Endothelial cell of umbilical vein (primary cell): ENCODE results near the gene USP33. TPM values are rescaled to one million over a fixed set of nuclear protein-coding genes. Genes with fewer than 3 reads are reported as not detected.

Source experiments
- BruUV-seq: library from RNA; stranded (reverse); fragments of 400-500 nt; replicated peaks from 2 replicates; lab custom pipeline; 2021; lab: Mats Ljungman, UMichigan
- CTCF ChIA-PET: fragments of 300-600, 350-600 bp; sonication (Branson Sonifier 250); formaldehyde crosslinking; loops from one replicate; lab custom pipeline; 2021; ENCODE audit warnings: antibody characterized with exemption, inconsistent platforms; lab: Charles Lee
- POLR2A ChIA-PET: fragments of 300-600, 350-600 bp; sonication (Branson Sonifier 250); formaldehyde crosslinking; loops from one replicate; lab custom pipeline; 2021; ENCODE audit warnings: antibody characterized with exemption, inconsistent platforms; lab: Charles Lee
- DNase-seq: peaks from one replicate; pipeline ENCODE4 v3.0.0-alpha.2; 2011; ENCODE audit warnings: low read depth, low spot score
- FAIRE-seq: peaks from 2 replicates; lab custom pipeline; 2011; peaks lifted over from hg19 to GRCh38; lab: Jason Lieb, UNC
- H2AFZ ChIP-seq: 2 replicates; pipeline ENCODE4 v1.6.0; 2012; ENCODE audit warnings: low read depth, low read length, control low read depth, inconsistent platforms
- H3K27ac ChIP-seq: 2 replicates; pipeline ENCODE4 v1.5.1; 2011; ENCODE audit warnings: low read depth, mild to moderate bottlenecking, control low read depth, low read length, moderate library complexity; ENCODE audit not compliant: insufficient read depth
- H3K27me3 ChIP-seq, 2 experiments: 2 replicates each; pipeline versions ENCODE4 v1.6.0 to v1.6.1; 2011; ENCODE audit warnings: low read length in 2 of 2, mixed read lengths in 1 of 2; ENCODE audit not compliant: control insufficient read depth in 2 of 2, insufficient read depth in 2 of 2
- H3K36me3 ChIP-seq, 2 experiments: 2 replicates in 1 of 2; 3 replicates in 1 of 2; pipeline ENCODE4 v1.5.1; 2011; ENCODE audit warnings: low read length in 2 of 2, mild to moderate bottlenecking in 1 of 2, moderate library complexity in 1 of 2; ENCODE audit not compliant: control insufficient read depth in 2 of 2, insufficient read depth in 2 of 2; ENCODE audit errors: extremely low read depth in 1 of 2
- H3K4me1 ChIP-seq: 3 replicates; pipeline ENCODE4 v1.5.1; 2011; ENCODE audit warnings: mild to moderate bottlenecking, low read length; ENCODE audit not compliant: control insufficient read depth, insufficient read depth; ENCODE audit errors: extremely low read depth
- H3K4me2 ChIP-seq: 2 replicates; pipeline ENCODE4 v1.6.1; 2011; ENCODE audit warnings: low read length, control low read depth, mixed read lengths; ENCODE audit not compliant: insufficient read depth
- H3K4me3 ChIP-seq, 3 experiments: fragments of 200-600 bp in 1 of 3; sonication (generic), shearing (Covaris generic) in 1 of 3; replicated peaks in 1 of 3; 2 replicates each; pipeline ENCODE4 v1.5.1; 2011 to 2016; ENCODE audit warnings: control low read depth in 3 of 3, low read length in 3 of 3, mild to moderate bottlenecking in 2 of 3, inconsistent platforms in 1 of 3, low read depth in 1 of 3, moderate library complexity in 1 of 3; ENCODE audit not compliant: insufficient read depth in 1 of 3
- H3K79me2 ChIP-seq: 2 replicates; pipeline ENCODE4 v1.6.0; 2012; ENCODE audit warnings: low read length, inconsistent platforms; ENCODE audit not compliant: control insufficient read depth, insufficient read depth
- H3K9ac ChIP-seq: replicated peaks from 2 replicates; pipeline ENCODE3; 2011; ENCODE audit warnings: low read length, control low read depth; ENCODE audit not compliant: insufficient read depth; ENCODE audit errors: extremely low read depth
- H3K9me1 ChIP-seq: replicated peaks from 3 replicates; pipeline ENCODE4 v1.6.0; 2011; ENCODE audit warnings: mild to moderate bottlenecking, low read length; ENCODE audit not compliant: control insufficient read depth, insufficient read depth; ENCODE audit errors: extremely low read depth
- H3K9me3 ChIP-seq: replicated peaks from 2 replicates; pipeline ENCODE4 v1.5.1; 2012; ENCODE audit warnings: low read length, inconsistent platforms; ENCODE audit not compliant: control insufficient read depth, insufficient read depth
- H4K20me1 ChIP-seq: replicated peaks from 2 replicates; pipeline ENCODE3; 2011; ENCODE audit warnings: mild to moderate bottlenecking, low read length; ENCODE audit not compliant: control insufficient read depth, insufficient read depth; ENCODE audit errors: extremely low read depth
- EZH2 ChIP-seq: IDR thresholded peaks from 2 replicates; pipeline ENCODE4 v1.6.1; 2012; ENCODE audit warnings: borderline replicate concordance, low read depth, mild to moderate bottlenecking, moderate library complexity, low read length, inconsistent platforms; ENCODE audit not compliant: severe bottlenecking
- FOS ChIP-seq: IDR thresholded peaks from 2 replicates; pipeline ENCODE4 v1.6.1; 2011; ENCODE audit warnings: mild to moderate bottlenecking, low read length, moderate library complexity, borderline replicate concordance; ENCODE audit not compliant: insufficient read depth
- GATA2 ChIP-seq: IDR thresholded peaks from 2 replicates; pipeline ENCODE4 v1.7.0; 2011; ENCODE audit warnings: low read depth, mild to moderate bottlenecking, moderate library complexity, mixed read lengths, low read length; ENCODE audit not compliant: insufficient read length, insufficient read depth
- JUN ChIP-seq: IDR thresholded peaks from 2 replicates; pipeline ENCODE4 v1.6.1; 2011; ENCODE audit warnings: borderline replicate concordance, low read depth; ENCODE audit not compliant: insufficient read length, insufficient read depth
- MYC ChIP-seq: IDR thresholded peaks from one replicate; pipeline ENCODE4 v1.6.1; 2011; ENCODE audit warnings: mild to moderate bottlenecking, low read depth, low read length
- POLR2A ChIP-seq: IDR thresholded peaks from 2 replicates; pipeline ENCODE4 v1.6.1; 2012; ENCODE audit warnings: low read depth, mild to moderate bottlenecking, control low read depth, low read length
- POLR2AphosphoS5 ChIP-seq: IDR thresholded peaks from 2 replicates; pipeline ENCODE4 v1.6.1; 2012; ENCODE audit warnings: low read depth, mild to moderate bottlenecking, control low read depth, low read length, moderate library complexity; ENCODE audit not compliant: insufficient read depth
- dilution Hi-C: fragments of 300-500 bp; cut with MboI; formaldehyde crosslinking; loops from one replicate; pipeline ENCODE4 v1.15.0; 2019; ENCODE audit warnings: low sequenced_read_pairs; ENCODE audit not compliant: extremely low pct_ligation_motif_present
- intact Hi-C: fragments of 100-400 bp; cut with micrococcal nuclease; formaldehyde crosslinking; loops from one replicate; pipeline ENCODE4 v1.10.0; 2022
- polyA plus RNA-seq, 4 experiments: library from polyadenylated mRNA; depleted of rRNA in 3 of 4; stranded (reverse) in 3 of 4; unstranded in 1 of 4; fragments of >200 nt; gene quantifications; 2 replicates each; pipeline versions ENCODE4 v1.2.1 to v1.2.3, GENCODE V29; 2011 to 2012; ENCODE audit warnings: missing spikeins in 1 of 4
- total RNA-seq: library from RNA; stranded (reverse); gene quantifications from 2 replicates; pipeline ENCODE4 v1.2.3, GENCODE V29; 2021
- TF ChIP-seq, protein P1 (sequence below): IDR thresholded peaks from 2 replicates; pipeline ENCODE4 v1.6.1; 2011; ENCODE audit not compliant: insufficient read depth, insufficient read length
- TF ChIP-seq, protein P2 (sequence below), 2 donors: IDR thresholded peaks; 1 replicate in 1 of 2; 2 replicates in 1 of 2; pipeline ENCODE4 v1.5.1; 2011; ENCODE audit warnings: low read length in 2 of 2, mild to moderate bottlenecking in 2 of 2, moderate library complexity in 2 of 2, control low read depth in 1 of 2, inconsistent platforms in 1 of 2, low read depth in 1 of 2; ENCODE audit not compliant: insufficient read depth in 1 of 2; ENCODE audit errors: extremely low read depth in 1 of 2

The USP33 gene
- total and polyA plus RNA-seq, 2 donors (not counting 3 experiments of a cell fraction or from before 2014, with no cell fraction given): 22.5 to 46.4 TPM

DNA sequence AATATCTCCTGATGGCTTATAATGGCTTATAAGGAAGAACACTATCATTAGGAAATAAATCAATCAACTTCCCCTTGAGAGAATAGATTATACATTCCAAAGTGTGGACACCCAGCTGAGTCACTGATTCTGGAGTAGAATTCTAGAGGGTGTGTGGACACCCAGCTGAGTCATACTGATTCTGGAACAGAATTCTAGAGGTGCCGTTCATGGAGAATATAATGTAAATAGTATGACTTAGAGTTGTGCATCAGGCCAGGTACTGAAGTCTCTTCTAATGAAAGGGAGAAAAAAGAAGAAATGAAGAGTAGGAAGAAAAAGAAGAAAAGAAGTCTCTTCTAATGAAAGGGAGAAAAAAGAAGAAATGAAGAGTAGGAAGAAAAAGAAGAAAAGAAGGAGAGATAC is 2.4 kb upstream of the USP33 start:
- no peaks in the 10 kb centered on the region for H3K9me3 ChIP-seq
- intact Hi-C loops: no loop called here
- CTCF ChIA-PET: interaction anchor here (1.0 kb wide), 1 partner anchor 14 kb away, joined by 3 read pairs; no protein-coding TSS in a partner anchor

DNA sequence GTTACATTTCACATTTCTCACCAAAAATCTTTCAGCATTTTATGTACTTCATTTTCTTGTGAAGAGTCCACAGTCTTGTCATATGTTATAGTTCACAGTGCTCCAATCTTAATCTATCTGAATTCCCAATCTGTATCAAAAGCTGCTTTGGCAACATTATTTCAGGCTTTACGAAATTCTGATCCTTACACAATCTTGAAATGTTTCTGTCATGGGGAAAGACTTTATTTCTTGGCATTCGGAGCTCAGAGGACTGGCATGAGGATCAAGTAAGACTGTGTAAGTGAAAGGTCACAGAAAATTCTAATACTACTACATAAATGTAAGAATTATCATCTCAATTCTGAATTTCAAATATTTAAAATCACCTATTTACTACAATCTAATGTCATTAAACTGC is 2.0 kb downstream of the USP33 start:
- H2AFZ ChIP-seq: no peak overlapping the region
- no peaks in the 10 kb centered on the region for H3K9me3 ChIP-seq
- peaks cover 17% of the 10 kb centered on the region for H4K20me1 ChIP-seq
- no peak overlapping the region for H3K27ac ChIP-seq
- FAIRE-seq (no peak), DNase-seq (no peak)
- H3K36me3 ChIP-seq: no peaks in the 10 kb centered on the region
- H3K9me1 ChIP-seq: no peaks in the 10 kb centered on the region
- CTCF ChIA-PET: interaction anchor here (1.4 kb wide), 1 partner anchor 13 kb away, joined by 3 read pairs; no protein-coding TSS in a partner anchor
- TF ChIP-seq JUN (no peak), FOS (no peak), EZH2 (no peak), POLR2A (no peak), GATA2 (no peak), MYC (no peak), POLR2AphosphoS5 (no peak)
- TF ChIP-seq, protein P1, sequence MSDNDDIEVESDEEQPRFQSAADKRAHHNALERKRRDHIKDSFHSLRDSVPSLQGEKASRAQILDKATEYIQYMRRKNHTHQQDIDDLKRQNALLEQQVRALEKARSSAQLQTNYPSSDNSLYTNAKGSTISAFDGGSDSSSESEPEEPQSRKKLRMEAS: no peak
- TF ChIP-seq, protein P2, sequence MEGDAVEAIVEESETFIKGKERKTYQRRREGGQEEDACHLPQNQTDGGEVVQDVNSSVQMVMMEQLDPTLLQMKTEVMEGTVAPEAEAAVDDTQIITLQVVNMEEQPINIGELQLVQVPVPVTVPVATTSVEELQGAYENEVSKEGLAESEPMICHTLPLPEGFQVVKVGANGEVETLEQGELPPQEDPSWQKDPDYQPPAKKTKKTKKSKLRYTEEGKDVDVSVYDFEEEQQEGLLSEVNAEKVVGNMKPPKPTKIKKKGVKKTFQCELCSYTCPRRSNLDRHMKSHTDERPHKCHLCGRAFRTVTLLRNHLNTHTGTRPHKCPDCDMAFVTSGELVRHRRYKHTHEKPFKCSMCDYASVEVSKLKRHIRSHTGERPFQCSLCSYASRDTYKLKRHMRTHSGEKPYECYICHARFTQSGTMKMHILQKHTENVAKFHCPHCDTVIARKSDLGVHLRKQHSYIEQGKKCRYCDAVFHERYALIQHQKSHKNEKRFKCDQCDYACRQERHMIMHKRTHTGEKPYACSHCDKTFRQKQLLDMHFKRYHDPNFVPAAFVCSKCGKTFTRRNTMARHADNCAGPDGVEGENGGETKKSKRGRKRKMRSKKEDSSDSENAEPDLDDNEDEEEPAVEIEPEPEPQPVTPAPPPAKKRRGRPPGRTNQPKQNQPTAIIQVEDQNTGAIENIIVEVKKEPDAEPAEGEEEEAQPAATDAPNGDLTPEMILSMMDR (IDR thresholded peaks at IDR 0.05; ENCODE audit: extremely low read depth in 1 of 2, insufficient read depth in 1 of 2, low read depth in 1 of 2, low read length in 2 of 2): no peak
- H3K79me2 ChIP-seq: peaks cover 60% of the 10 kb centered on the region
- H3K9ac ChIP-seq: no peak overlapping the region
- no peaks in the 10 kb centered on the region for H3K27me3 ChIP-seq
- no TSS peak for BruUV-seq
- POLR2A ChIA-PET: no interaction called here
- peaks cover 18% of the 10 kb centered on the region for H3K4me1 ChIP-seq
- intact Hi-C loops (loop anchor here (2.0 kb wide), 1 partner anchor 75 kb away; the partner anchor contains the start of gene ZZZ3), dilution Hi-C loops (no loop called here)
- peak overlapping the region; percentile 25 for H3K4me2 ChIP-seq
- H3K4me3 ChIP-seq: no peak overlapping the region

More for the DNA sequence above, 2.4 kb upstream of the USP33 start:
- FAIRE-seq (no peak), DNase-seq (peak; percentile 29)
- Histone ChIP-seq H3K79me2 (peaks cover 21% of the 10 kb centered on the region), H3K36me3 (no peaks in the 10 kb centered on the region), H3K4me2 (no peak overlapping the region), H3K27me3 (no peaks in the 10 kb centered on the region), H3K9me1 (no peaks in the 10 kb centered on the region), H3K9ac (no peak overlapping the region), H3K27ac (no peak overlapping the region), H3K4me1 (peaks cover 18% of the 10 kb centered on the region), H2AFZ (no peak overlapping the region), H4K20me1 (peaks cover 8% of the 10 kb centered on the region), H3K4me3 (no peak overlapping the region)
- no TSS peak for BruUV-seq
- POLR2A ChIA-PET: no interaction called here
- TF ChIP-seq EZH2 (no peak), GATA2 (peak; percentile 45), MYC (no peak), POLR2A (no peak), FOS (peak; percentile 87), JUN (peak; percentile 43)
- dilution Hi-C loops: no loop called here
